HEK293 (cell line): Measurements from ENCODE around the gene SKI.

ENCODE experiments used
- ELK4 ChIP-seq: IDR thresholded peaks from 2 replicates; pipeline ENCODE4 v1.6.1; 2011; ENCODE audit warnings: mild to moderate bottlenecking, low read depth, low read length, borderline replicate concordance
- HOXD13 ChIP-seq: sonication (generic); formaldehyde crosslinking; IDR thresholded peaks from 2 replicates; pipeline ENCODE4 v1.8.0; 2022; ENCODE audit warnings: missing genetic modification reagents, borderline replicate concordance
- KLF10 ChIP-seq: fragments of 450-650 bp; IDR thresholded peaks from 2 replicates; pipeline ENCODE4 v1.5.1; 2018; ENCODE audit warnings: missing biosample characterization, mild to moderate bottlenecking, missing genetic modification characterization
- OSR2 ChIP-seq: fragments of 450-650 bp; formaldehyde crosslinking; IDR thresholded peaks from 2 replicates; pipeline ENCODE4 v1.5.1; 2016; ENCODE audit warnings: missing biosample characterization, missing genetic modification characterization
- OVOL3 ChIP-seq: fragments of 450-650 bp; formaldehyde crosslinking; IDR thresholded peaks from 2 replicates; pipeline ENCODE4 v1.5.1; 2016; ENCODE audit warnings: missing biosample characterization, missing genetic modification characterization
- PRDM4 ChIP-seq: fragments of 450-650 bp; formaldehyde crosslinking; IDR thresholded peaks from 2 replicates; pipeline ENCODE4 v1.5.1; 2017; ENCODE audit warnings: missing biosample characterization, missing genetic modification characterization
- SCRT2 ChIP-seq: fragments of 450-650 bp; formaldehyde crosslinking; IDR thresholded peaks from 2 replicates; pipeline ENCODE4 v1.5.1; 2016; ENCODE audit warnings: missing biosample characterization, missing genetic modification characterization
- SP7 ChIP-seq: fragments of 450-650 bp; formaldehyde crosslinking; IDR thresholded peaks from 2 replicates; pipeline ENCODE4 v1.5.1; 2016; ENCODE audit warnings: missing biosample characterization, missing genetic modification characterization
- ZBTB17 ChIP-seq: fragments of 450-650 bp; formaldehyde crosslinking; IDR thresholded peaks from 2 replicates; pipeline ENCODE4 v1.5.1; 2016; ENCODE audit warnings: missing biosample characterization, missing genetic modification characterization
- ZBTB44 ChIP-seq: fragments of 450-650 bp; IDR thresholded peaks from 2 replicates; pipeline ENCODE4 v1.5.1; 2018; ENCODE audit warnings: missing biosample characterization, mild to moderate bottlenecking, missing genetic modification characterization
- ZNF112 ChIP-seq: fragments of 450-650 bp; formaldehyde crosslinking; IDR thresholded peaks from 2 replicates; pipeline ENCODE4 v1.5.0; 2017; ENCODE audit warnings: missing biosample characterization, missing genetic modification characterization
- ZNF133 ChIP-seq: fragments of 450-650 bp; formaldehyde crosslinking; IDR thresholded peaks from 2 replicates; pipeline ENCODE4 v1.5.1; 2016; ENCODE audit warnings: missing biosample characterization, missing genetic modification characterization
- ZNF175 ChIP-seq: fragments of 450-650 bp; formaldehyde crosslinking; IDR thresholded peaks from 2 replicates; pipeline ENCODE4 v1.5.1; 2016; ENCODE audit warnings: missing biosample characterization, missing genetic modification characterization
- ZNF266 ChIP-seq: fragments of 450-650 bp; formaldehyde crosslinking; IDR thresholded peaks from 2 replicates; pipeline ENCODE4 v1.5.1; 2016; ENCODE audit warnings: missing biosample characterization, missing genetic modification characterization, low read depth
- ZNF280D ChIP-seq: fragments of 450-650 bp; formaldehyde crosslinking; IDR thresholded peaks from 2 replicates; pipeline ENCODE4 v1.5.1; 2016; ENCODE audit warnings: missing biosample characterization, missing genetic modification characterization
- ZNF302 ChIP-seq: fragments of 450-650 bp; formaldehyde crosslinking; IDR thresholded peaks from 2 replicates; pipeline ENCODE4 v1.5.1; 2016; ENCODE audit warnings: missing biosample characterization, missing genetic modification characterization, low read depth
- ZNF341 ChIP-seq: fragments of 450-650 bp; formaldehyde crosslinking; IDR thresholded peaks from 2 replicates; pipeline ENCODE4; 2016; ENCODE audit warnings: low read depth, missing biosample characterization, missing genetic modification characterization
- ZNF350 ChIP-seq: fragments of 450-650 bp; formaldehyde crosslinking; IDR thresholded peaks from 2 replicates; pipeline ENCODE4 v1.5.0; 2017; ENCODE audit warnings: missing biosample characterization, mild to moderate bottlenecking, missing genetic modification characterization
- ZNF362 ChIP-seq: fragments of 450-650 bp; formaldehyde crosslinking; IDR thresholded peaks from 2 replicates; pipeline ENCODE4 v1.5.1; 2016; ENCODE audit warnings: missing biosample characterization, missing genetic modification characterization
- ZNF37A ChIP-seq: fragments of 450-650 bp; IDR thresholded peaks from 2 replicates; pipeline ENCODE4 v1.5.1; 2018; ENCODE audit warnings: missing biosample characterization, missing genetic modification characterization
- ZNF394 ChIP-seq: fragments of 450-650 bp; formaldehyde crosslinking; IDR thresholded peaks from 2 replicates; pipeline ENCODE4 v1.5.1; 2016; ENCODE audit warnings: missing biosample characterization, missing genetic modification characterization, mild to moderate bottlenecking, moderate library complexity, borderline replicate concordance
- ZNF449 ChIP-seq: fragments of 450-650 bp; formaldehyde crosslinking; IDR thresholded peaks from 2 replicates; pipeline ENCODE4 v1.5.1; 2017; ENCODE audit warnings: missing biosample characterization, mild to moderate bottlenecking, missing genetic modification characterization, moderate library complexity
- ZNF501 ChIP-seq: fragments of 450-650 bp; formaldehyde crosslinking; IDR thresholded peaks from 2 replicates; pipeline ENCODE4 v1.5.1; 2016; ENCODE audit warnings: missing biosample characterization, missing genetic modification characterization
- ZNF639 ChIP-seq: fragments of 450-650 bp; formaldehyde crosslinking; IDR thresholded peaks from 2 replicates; pipeline ENCODE4 v1.5.1; 2016; ENCODE audit warnings: missing biosample characterization, missing genetic modification characterization
- ZNF670 ChIP-seq: fragments of 450-650 bp; formaldehyde crosslinking; IDR thresholded peaks from 2 replicates; pipeline ENCODE4 v1.5.1; 2016; ENCODE audit warnings: missing biosample characterization, missing genetic modification characterization, low read depth
- ZNF707 ChIP-seq: fragments of 450-650 bp; formaldehyde crosslinking; IDR thresholded peaks from 2 replicates; pipeline ENCODE4 v1.5.1; 2016; ENCODE audit warnings: missing biosample characterization, missing genetic modification characterization
- ZSCAN30 ChIP-seq: fragments of 450-650 bp; IDR thresholded peaks from 2 replicates; pipeline ENCODE4 v1.5.1; 2018; ENCODE audit warnings: missing biosample characterization, mild to moderate bottlenecking, missing genetic modification characterization, moderate library complexity

The SKI gene

GRCh38 chr1:2189459-2190425 is 38.4 kb upstream of the SKI start (continued):
- TF ChIP-seq ZNF362, result no peak
- TF ChIP-seq ZNF394 (tag by site-specific recombination), result peak; percentile 25; the same call in 1 of the 2 replicates
- no peak for TF ChIP-seq OVOL3 (tag by site-specific recombination)
- no peak for TF ChIP-seq ZNF639 (tag by site-specific recombination)
- no peak for TF ChIP-seq SCRT2 (tag by site-specific recombination)
- no peak for TF ChIP-seq PRDM4
- no peak for TF ChIP-seq OSR2 (tag by site-specific recombination)
- no peak for TF ChIP-seq HOXD13 (CRISPR knock-in tag)
- peak; percentile 39; the same call in 1 of the 2 replicates for TF ChIP-seq KLF10 (tag by site-specific recombination)
- TF ChIP-seq ZNF112 (tag by site-specific recombination), result no peak
- TF ChIP-seq ZNF350, result no peak
- no peak for TF ChIP-seq ZNF37A (tag by site-specific recombination)
- TF ChIP-seq ZNF341 (tag by site-specific recombination), result no peak
- TF ChIP-seq ZNF707 (tag by site-specific recombination), result no peak
- TF ChIP-seq ZNF302 (tag by site-specific recombination), result no peak
- no peak for TF ChIP-seq ZNF266 (tag by site-specific recombination)
- no peak for TF ChIP-seq ZSCAN30 (tag by site-specific recombination)
- TF ChIP-seq ZBTB17 (tag by site-specific recombination), result no peak
- TF ChIP-seq ZNF501 (tag by site-specific recombination), result peak; percentile 63; the same call in 1 of the 2 replicates
- no peak for TF ChIP-seq ZNF175 (tag by site-specific recombination)
- 0 out of 2 replicates have a peak, but pooled peaks have one; percentile 30 for TF ChIP-seq SP7 (tag by site-specific recombination)
- TF ChIP-seq ZNF670 (tag by site-specific recombination), result no peak
- no peak for TF ChIP-seq ZNF133 (tag by site-specific recombination)
- TF ChIP-seq ZBTB44, result no peak
- no peak for TF ChIP-seq ZNF280D (tag by site-specific recombination)
- no peak for TF ChIP-seq ZNF449 (tag by site-specific recombination)
- TF ChIP-seq ELK4, result no peak
